ENCODE measurements around the gene ELANE.

ELANE gene

GRCh38 chr19:852136-853013 is at the start of gene ELANE:
TSS of gene ELANE (plus strand) at chr19:852303. CDS start at chr19:852329, 26 bp downstream.
- DNase-seq: no peak

GRCh38 chr19:802498-803098 is 49.5 kb upstream of the ELANE start:
- no peak for DNase-seq

DNA sequence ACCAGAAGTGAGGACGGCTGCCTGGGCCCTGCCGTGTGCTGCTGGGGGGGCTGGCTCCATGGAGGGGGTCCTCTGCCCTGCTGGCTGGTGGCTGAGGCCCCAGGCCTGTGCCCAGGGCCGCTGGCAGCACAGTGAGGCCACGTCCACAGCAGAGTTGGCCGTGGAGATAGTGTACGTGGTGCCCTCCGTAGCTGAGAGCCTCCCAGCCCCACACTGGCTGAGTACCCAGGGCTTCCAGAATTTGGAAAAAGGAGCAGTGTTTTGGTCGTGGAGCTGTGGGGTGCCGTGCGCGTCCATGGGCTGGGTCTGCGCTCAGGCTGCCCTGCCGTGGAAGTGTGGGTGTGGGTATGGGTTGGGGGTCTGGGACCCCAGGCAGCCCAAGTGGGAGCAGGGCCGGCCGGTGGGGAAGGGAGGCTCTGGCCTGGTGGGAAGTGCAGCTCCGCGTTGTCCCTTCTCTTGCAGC is 49.0 kb upstream of the ELANE start:
- DNase-seq: no peak

GRCh38 chr19:803686-804418 is 48.3 kb upstream of the ELANE start:
- no peak for DNase-seq

GRCh38 chr19:804419-805165 is 47.5 kb upstream of the ELANE start:
- DNase-seq: no peak

GRCh38 chr19:805166-805551 is 46.9 kb upstream of the ELANE start:
- DNase-seq: no peak

DNA sequence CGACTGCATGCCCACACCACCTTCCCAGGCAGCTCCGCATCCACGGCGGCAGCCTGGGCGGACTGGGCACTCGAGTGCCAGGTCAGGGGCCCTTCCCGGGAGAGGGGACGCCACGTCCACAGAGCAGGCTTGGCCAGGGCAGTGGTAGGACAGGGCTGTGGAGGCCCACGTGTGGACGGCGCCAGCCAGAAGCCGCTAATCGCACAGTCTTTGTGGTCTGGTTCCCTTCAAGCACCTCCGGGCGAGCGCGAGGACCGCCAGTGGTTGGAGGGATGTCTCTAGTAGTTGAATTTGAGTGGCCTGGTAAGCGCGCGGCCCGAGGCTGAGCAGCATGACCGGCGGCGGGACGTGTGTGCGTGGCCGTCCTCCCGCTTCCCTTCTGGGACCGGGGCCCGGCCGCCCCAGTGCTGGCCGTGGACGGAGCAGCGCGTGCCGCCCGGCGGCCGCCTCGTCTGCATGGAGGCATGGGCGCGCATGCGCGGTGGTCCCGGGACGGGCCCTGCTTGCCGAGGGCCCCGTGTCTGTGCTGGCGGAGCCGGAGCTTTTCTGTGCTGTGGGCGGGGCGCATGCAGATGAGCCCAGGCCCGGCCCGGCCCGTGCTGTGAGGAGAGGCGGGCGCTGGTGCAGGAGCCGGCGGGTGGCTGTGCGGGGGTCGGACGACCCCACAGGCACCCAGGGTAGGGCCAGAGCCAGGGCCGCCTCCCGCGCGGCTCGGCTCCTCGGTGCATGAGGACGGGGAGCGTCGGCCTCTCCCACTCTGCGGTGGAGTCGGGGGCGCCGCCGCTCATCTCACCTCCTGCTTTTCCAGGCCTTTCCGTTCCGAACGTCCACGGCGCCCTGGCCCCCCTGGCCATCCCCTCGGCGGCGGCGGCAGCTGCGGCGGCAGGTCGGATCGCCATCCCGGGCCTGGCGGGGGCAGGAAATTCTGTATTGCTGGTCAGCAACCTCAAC is 46.2 kb upstream of the ELANE start:
- DNase-seq: no peak

- DNase-seq: no peak
Measured at GRCh38 chr19:806815-807421, 45.2 kb upstream of the ELANE start.

DNA sequence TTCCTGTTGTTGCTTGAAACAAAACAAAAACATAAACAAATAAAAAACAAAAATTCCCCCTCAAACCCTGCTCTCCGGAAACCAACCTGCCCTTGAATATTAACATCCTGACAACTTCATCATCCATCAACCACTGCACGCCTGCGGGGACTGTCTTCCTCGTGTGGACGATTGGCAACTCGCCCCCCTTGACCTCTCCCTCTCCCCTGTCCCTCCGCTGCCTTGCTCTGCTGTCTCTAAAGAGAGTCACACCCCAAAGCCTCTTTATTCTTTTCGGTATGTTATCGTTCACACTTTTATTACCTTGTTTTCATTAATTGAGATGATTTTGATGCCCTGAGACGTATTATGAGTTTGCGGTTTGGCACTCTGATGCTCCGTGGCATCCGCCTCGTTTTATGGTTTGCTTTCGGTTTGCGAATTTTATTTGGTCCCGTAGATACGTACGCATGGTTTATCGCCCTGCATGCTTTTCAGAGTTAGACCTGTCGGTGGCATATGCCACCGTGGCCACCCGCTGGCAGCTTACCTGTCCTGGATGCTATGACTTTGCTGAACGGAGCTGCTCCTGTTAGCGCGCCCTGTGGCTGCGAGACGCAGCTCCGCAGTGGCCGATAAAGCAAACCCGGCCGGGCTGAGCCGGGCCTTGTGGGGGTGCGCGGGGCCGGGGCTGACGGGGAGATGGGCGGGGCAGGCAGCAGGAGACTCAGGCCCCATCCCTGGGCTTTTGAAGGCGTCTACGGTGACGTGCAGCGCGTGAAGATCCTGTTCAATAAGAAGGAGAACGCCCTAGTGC is 44.3 kb upstream of the ELANE start:
- DNase-seq: no peak

GRCh38 chr19:808423-808775 is 43.7 kb upstream of the ELANE start:
- DNase-seq: no peak

GRCh38 chr19:810077-810855 is 41.8 kb upstream of the ELANE start:
- no peak for DNase-seq

DNA sequence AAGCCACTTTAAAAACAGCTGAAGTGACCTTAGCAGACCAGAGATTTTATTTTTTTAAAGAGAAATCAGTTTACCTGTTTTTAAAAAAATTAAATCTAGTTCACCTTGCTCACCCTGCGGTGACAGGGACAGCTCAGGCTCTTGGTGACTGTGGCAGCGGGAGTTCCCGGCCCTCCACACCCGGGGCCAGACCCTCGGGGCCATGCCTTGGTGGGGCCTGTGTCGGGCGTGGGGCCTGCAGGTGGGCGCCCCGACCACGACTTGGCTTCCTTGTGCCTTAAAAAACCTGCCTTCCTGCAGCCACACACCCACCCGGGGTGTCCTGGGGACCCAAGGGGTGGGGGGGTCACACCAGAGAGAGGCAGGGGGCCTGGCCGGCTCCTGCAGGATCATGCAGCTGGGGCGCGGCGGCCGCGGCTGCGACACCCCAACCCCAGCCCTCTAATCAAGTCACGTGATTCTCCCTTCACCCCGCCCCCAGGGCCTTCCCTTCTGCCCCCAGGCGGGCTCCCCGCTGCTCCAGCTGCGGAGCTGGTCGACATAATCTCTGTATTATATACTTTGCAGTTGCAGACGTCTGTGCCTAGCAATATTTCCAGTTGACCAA is 41.1 kb upstream of the ELANE start:
- DNase-seq: no peak

DNA sequence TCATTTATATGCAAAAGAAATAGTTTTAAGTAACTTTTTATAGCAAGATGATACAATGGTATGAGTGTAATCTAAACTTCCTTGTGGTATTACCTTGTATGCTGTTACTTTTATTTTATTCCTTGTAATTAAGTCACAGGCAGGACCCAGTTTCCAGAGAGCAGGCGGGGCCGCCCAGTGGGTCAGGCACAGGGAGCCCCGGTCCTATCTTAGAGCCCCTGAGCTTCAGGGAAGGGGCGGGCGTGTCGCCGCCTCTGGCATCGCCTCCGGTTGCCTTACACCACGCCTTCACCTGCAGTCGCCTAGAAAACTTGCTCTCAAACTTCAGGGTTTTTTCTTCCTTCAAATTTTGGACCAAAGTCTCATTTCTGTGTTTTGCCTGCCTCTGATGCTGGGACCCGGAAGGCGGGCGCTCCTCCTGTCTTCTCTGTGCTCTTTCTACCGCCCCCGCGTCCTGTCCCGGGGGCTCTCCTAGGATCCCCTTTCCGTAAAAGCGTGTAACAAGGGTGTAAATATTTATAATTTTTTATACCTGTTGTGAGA is 40.5 kb upstream of the ELANE start:
- DNase-seq: no peak

- no peak for DNase-seq
Measured at GRCh38 chr19:812049-812746, 39.9 kb upstream of the ELANE start.

- no peak for DNase-seq
Measured at GRCh38 chr19:812747-813218, 39.3 kb upstream of the ELANE start.

DNA sequence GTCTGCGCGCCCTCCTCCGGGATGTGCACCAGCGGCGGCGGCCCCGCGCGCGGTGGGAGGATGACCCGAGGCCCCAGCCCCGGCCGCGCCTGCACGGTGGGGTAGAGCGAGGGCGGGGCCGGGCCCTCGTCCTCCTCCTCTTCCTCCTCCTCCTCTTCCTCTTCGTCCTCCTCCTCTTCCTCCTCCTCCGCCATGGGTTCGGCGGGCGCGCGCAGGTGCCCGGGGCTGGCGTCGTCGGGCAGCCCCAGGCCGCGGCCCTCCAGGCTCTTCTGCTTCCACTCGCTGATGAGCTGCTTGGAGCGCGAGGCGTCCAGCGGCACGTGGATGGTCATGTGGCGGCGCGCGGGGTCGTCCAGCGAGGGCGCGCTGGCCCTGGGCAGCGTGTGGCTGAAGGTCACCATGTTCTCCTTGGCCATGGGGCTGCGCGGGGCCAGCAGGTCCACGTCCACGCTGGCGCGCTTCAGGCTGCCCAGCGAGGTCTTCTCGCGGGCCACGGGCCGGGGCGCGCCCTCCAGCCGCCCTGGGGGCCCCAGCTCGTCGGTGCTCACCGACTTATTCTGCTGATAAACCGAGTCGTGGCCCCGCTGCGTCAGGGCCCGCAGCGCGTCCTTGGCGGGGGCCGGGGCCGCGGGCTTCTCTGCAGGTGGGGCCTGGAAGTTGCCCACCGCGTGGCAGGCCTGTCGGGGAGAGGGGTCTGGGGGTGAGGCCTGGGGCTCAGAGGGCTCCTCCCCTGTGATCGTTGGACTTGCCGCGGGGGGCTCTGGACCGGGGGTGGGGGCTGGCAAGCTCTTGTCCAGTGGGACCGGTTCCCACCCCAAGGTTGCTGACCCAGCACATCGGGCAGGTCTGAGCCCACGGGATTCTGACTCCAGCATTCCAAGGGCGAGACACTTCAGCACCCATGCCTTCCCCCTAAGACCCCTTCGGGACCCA is 38.6 kb upstream of the ELANE start:
- no peak for DNase-seq
